Measurements from ENCODE around the gene KIAA2012. TPM values are rescaled to one million over a fixed set of nuclear protein-coding genes. Genes with fewer than 3 reads are reported as not detected.

The KIAA2012 gene
- total RNA-seq (2014; rRNA removed; shearing (Covaris generic)) (not detected in 2 replicates), total RNA-seq (2022) (not detected in 2 replicates), Bru-seq, nascent RNA (percentile 0 among the genes with signal in this experiment), BruChase-seq, experiment 1, labeled RNA remaining after a 6-hour chase (not detected), BruChase-seq, experiment 2, labeled RNA remaining after a 2-hour chase (not detected)
- long read RNA-seq, result 0 reads

- H3K4me3 ChIP-seq (ENCODE audit: low read depth, low read length, poor library complexity, severe bottlenecking), result no peak within 1 kb of the TSS
- intact Hi-C loops (cut with micrococcal nuclease; ENCODE audit: unreplicated experiment), result no loop called here
Measured at GRCh38 chr2:202072737-202073401, at the start of gene KIAA2012. Gene KIAA2012, plus strand, starts transcription at chr2:202073255. Its CDS starts 373 bp downstream, at chr2:202073628.

DNA sequence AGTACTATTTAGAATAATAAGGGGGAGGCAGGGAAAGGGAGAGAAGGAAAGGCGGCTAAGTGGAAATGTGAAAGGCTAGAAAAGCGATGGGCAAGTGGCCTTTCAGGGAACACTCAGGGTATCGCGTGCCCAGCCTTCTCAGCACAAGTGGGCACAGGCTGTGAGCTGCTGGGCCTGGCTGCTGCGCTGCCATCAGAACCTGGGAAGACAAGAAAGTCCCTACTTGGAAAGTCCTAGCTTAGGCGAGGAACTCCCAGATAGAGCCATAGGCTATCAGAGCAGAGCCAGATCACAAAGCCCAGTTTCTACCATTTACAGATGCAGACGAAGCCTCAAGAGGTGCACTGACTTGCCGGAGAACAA, 49.2 kb upstream of the KIAA2012 start:
- no peak for DNase-seq (ENCODE audit: low spot score)
- H4K20me1 ChIP-seq (ENCODE audit: insufficient read depth, low read length), result no peaks in the 10 kb centered on the region
- H3K9me2 ChIP-seq (ENCODE audit: insufficient read depth, low read length), result no peaks in the 10 kb centered on the region
- intact Hi-C loops (cut with micrococcal nuclease; ENCODE audit: unreplicated experiment), result no loop called here
- CTCF ChIA-PET (ENCODE audit: unreplicated experiment), result no interaction called here
- no peak overlapping the region for H3K4me2 ChIP-seq (ENCODE audit: low read length)
- no peak overlapping the region for H2AFZ ChIP-seq (ENCODE audit: low read length)
- no peaks in the 10 kb centered on the region for H3K9me3 ChIP-seq (ENCODE audit: low read length)
- no TSS peak for BruUV-seq (replicated peaks)
- POLR2A ChIA-PET, result no interaction called here
- TF ChIP-seq EZH2phosphoT487 (IDR thresholded peaks at IDR 0.05; ENCODE audit: borderline replicate concordance, low read depth, low read length), result no peak
- no peaks in the 10 kb centered on the region for H3K4me1 ChIP-seq (ENCODE audit: insufficient read depth, low read length, poor library complexity, severe bottlenecking)
- no peaks in the 10 kb centered on the region for H3K79me2 ChIP-seq (ENCODE audit: insufficient read depth, low read depth, low read length)
- no peaks in the 10 kb centered on the region for H3K36me3 ChIP-seq (ENCODE audit: insufficient read depth, low read length)
- H3K27ac ChIP-seq (ENCODE audit: low read depth, low read length, poor library complexity, severe bottlenecking), result no peak overlapping the region
- no peak overlapping the region for H3K4me3 ChIP-seq (ENCODE audit: low read depth, low read length, poor library complexity, severe bottlenecking)

More at GRCh38 chr2:202072737-202073401, at the start of gene KIAA2012:
- Histone ChIP-seq H2AFZ (ENCODE audit: low read length) (no peak within 1 kb of the TSS), H4K20me1 (ENCODE audit: insufficient read depth, low read length) (no peaks in the 10 kb centered on the region), H3K9me3 (ENCODE audit: low read length) (no peaks in the 10 kb centered on the region), H3K9me2 (ENCODE audit: insufficient read depth, low read length) (no peaks in the 10 kb centered on the region), H3K79me2 (ENCODE audit: insufficient read depth, low read depth, low read length) (no peaks in the 10 kb centered on the region), H3K4me1 (ENCODE audit: insufficient read depth, low read length, poor library complexity, severe bottlenecking) (no peaks in the 10 kb centered on the region), H3K36me3 (ENCODE audit: insufficient read depth, low read length) (no peaks in the 10 kb centered on the region), H3K27ac (ENCODE audit: low read depth, low read length, poor library complexity, severe bottlenecking) (no peak within 1 kb of the TSS), H3K4me2 (ENCODE audit: low read length) (no peak within 1 kb of the TSS)
- no TSS peak for BruUV-seq (replicated peaks)
- DNase-seq (ENCODE audit: low spot score), result no peak
- POLR2A ChIA-PET, result interaction anchor here (0.8 kb wide), 1 partner anchor 9 kb away, joined by 3 read pairs; no protein-coding TSS in a partner anchor
- TF ChIP-seq EZH2phosphoT487 (IDR thresholded peaks at IDR 0.05; ENCODE audit: borderline replicate concordance, low read depth, low read length), result no peak
- TF ChIP-seq, protein P1, sequence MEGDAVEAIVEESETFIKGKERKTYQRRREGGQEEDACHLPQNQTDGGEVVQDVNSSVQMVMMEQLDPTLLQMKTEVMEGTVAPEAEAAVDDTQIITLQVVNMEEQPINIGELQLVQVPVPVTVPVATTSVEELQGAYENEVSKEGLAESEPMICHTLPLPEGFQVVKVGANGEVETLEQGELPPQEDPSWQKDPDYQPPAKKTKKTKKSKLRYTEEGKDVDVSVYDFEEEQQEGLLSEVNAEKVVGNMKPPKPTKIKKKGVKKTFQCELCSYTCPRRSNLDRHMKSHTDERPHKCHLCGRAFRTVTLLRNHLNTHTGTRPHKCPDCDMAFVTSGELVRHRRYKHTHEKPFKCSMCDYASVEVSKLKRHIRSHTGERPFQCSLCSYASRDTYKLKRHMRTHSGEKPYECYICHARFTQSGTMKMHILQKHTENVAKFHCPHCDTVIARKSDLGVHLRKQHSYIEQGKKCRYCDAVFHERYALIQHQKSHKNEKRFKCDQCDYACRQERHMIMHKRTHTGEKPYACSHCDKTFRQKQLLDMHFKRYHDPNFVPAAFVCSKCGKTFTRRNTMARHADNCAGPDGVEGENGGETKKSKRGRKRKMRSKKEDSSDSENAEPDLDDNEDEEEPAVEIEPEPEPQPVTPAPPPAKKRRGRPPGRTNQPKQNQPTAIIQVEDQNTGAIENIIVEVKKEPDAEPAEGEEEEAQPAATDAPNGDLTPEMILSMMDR (conservative IDR thresholded peaks at IDR 0.05; ENCODE audit: low read length), result no peak
- CTCF ChIA-PET (ENCODE audit: unreplicated experiment), result interaction anchor here (0.6 kb wide), 1 partner anchor 100 kb away, joined by 4 read pairs; no protein-coding TSS in a partner anchor

DNA sequence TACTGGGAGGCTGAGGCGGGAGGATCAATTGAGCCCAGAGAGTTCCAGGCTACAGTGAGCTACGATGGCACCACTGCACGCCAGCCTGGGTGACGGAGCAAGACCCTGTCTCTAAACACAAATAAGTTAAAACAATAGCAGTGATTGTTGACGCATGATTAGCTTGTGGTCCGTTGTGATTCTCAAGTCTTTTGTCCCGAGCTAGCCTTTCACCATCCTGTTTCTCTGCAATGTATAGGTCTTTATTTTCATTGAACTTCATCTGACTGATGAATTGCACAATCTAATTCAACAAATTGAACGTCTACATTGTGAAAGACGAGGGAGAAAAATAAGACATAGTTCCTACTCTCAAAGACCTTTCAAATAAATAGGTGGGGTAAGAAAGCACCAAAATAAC, 48.2 kb upstream of the KIAA2012 start:
- H3K9me2 ChIP-seq (ENCODE audit: insufficient read depth, low read length), result no peaks in the 10 kb centered on the region
- H2AFZ ChIP-seq (ENCODE audit: low read length), result no peak overlapping the region
- BruUV-seq (replicated peaks), result no TSS peak
- no peak overlapping the region for H3K4me2 ChIP-seq (ENCODE audit: low read length)
- H3K4me1 ChIP-seq (ENCODE audit: insufficient read depth, low read length, poor library complexity, severe bottlenecking), result no peaks in the 10 kb centered on the region
- ChIA-PET CTCF (ENCODE audit: unreplicated experiment) (no interaction called here), POLR2A (no interaction called here)
- H3K36me3 ChIP-seq (ENCODE audit: insufficient read depth, low read length), result no peaks in the 10 kb centered on the region
- no peak for TF ChIP-seq EZH2phosphoT487 (IDR thresholded peaks at IDR 0.05; ENCODE audit: borderline replicate concordance, low read depth, low read length)
- TF ChIP-seq, protein P1 (conservative IDR thresholded peaks at IDR 0.05; ENCODE audit: low read length), result no peak
- H3K27ac ChIP-seq (ENCODE audit: low read depth, low read length, poor library complexity, severe bottlenecking), result no peak overlapping the region
- intact Hi-C loops (cut with micrococcal nuclease; ENCODE audit: unreplicated experiment), result no loop called here
- DNase-seq (ENCODE audit: low spot score), result no peak
- no peaks in the 10 kb centered on the region for H3K79me2 ChIP-seq (ENCODE audit: insufficient read depth, low read depth, low read length)
- H3K9me3 ChIP-seq (ENCODE audit: low read length), result no peaks in the 10 kb centered on the region
- no peaks in the 10 kb centered on the region for H4K20me1 ChIP-seq (ENCODE audit: insufficient read depth, low read length)
- no peak overlapping the region for H3K4me3 ChIP-seq (ENCODE audit: low read depth, low read length, poor library complexity, severe bottlenecking)
